ENCODE results near the gene ERO1A. TPM values are rescaled to one million over a fixed set of nuclear protein-coding genes. Genes with fewer than 3 reads are reported as not detected.
A peak's percentile ranks its signal among the peaks of the same experiment; 100 is the strongest.

The ERO1A gene
- total and polyA plus RNA-seq, 4 donors: 21.6 to 44.3 (median 31.8) TPM

GRCh38 chr14:52703225-52703624 lies 7.9 kb upstream of the ERO1A start:
- no peak overlapping the region for H3K27ac ChIP-seq (ENCODE audit: low read depth, low read length)
- no peak overlapping the region for H3K4me3 ChIP-seq (ENCODE audit: low read depth, low read length)
- no peaks in the 10 kb centered on the region for H3K9me3 ChIP-seq (ENCODE audit: control insufficient read depth, insufficient read depth, low read length)
- H3K4me1 ChIP-seq (ENCODE audit: control insufficient read depth, insufficient read depth, low read length): no peaks in the 10 kb centered on the region
- DNase-seq (ENCODE audit: low read depth in 4 of 6, low spot score in 6 of 6): no peak
- 38% methylated on average over 1 of the region's 3 CpGs for WGBS (ENCODE audit: insufficient coverage)
- no peaks in the 10 kb centered on the region for H3K27me3 ChIP-seq (ENCODE audit: control insufficient read depth, insufficient read depth, low read length)
- no peaks in the 10 kb centered on the region for H3K36me3 ChIP-seq (ENCODE audit: control insufficient read depth, insufficient read depth, low read length)

GRCh38 chr14:52701223-52701622 lies 5.9 kb upstream of the ERO1A start:
- H3K4me1 ChIP-seq (ENCODE audit: control insufficient read depth, insufficient read depth, low read length): no peaks in the 10 kb centered on the region
- H3K36me3 ChIP-seq (ENCODE audit: control insufficient read depth, insufficient read depth, low read length): no peaks in the 10 kb centered on the region
- H3K4me3 ChIP-seq (ENCODE audit: low read depth, low read length): no peak overlapping the region
- WGBS (ENCODE audit: insufficient coverage): 100% methylated on average over 2 of the region's 3 CpGs
- no peak for DNase-seq (ENCODE audit: low read depth in 4 of 6, low spot score in 6 of 6)
- H3K27ac ChIP-seq (ENCODE audit: low read depth, low read length): no peak overlapping the region
- H3K9me3 ChIP-seq (ENCODE audit: control insufficient read depth, insufficient read depth, low read length): no peaks in the 10 kb centered on the region
- H3K27me3 ChIP-seq (ENCODE audit: control insufficient read depth, insufficient read depth, low read length): no peaks in the 10 kb centered on the region

- H3K4me3 ChIP-seq (ENCODE audit: low read depth, low read length): no peak overlapping the region
- no peaks in the 10 kb centered on the region for H3K27me3 ChIP-seq (ENCODE audit: control insufficient read depth, insufficient read depth, low read length)
- no peak overlapping the region for H3K27ac ChIP-seq (ENCODE audit: low read depth, low read length)
- no peaks in the 10 kb centered on the region for H3K4me1 ChIP-seq (ENCODE audit: control insufficient read depth, insufficient read depth, low read length)
- no peak for DNase-seq (ENCODE audit: low read depth in 4 of 6, low spot score in 6 of 6)
- 33% methylated on average over 1 of the region's 2 CpGs for WGBS (ENCODE audit: insufficient coverage)
- H3K9me3 ChIP-seq (ENCODE audit: control insufficient read depth, insufficient read depth, low read length): no peaks in the 10 kb centered on the region
- H3K36me3 ChIP-seq (ENCODE audit: control insufficient read depth, insufficient read depth, low read length): no peaks in the 10 kb centered on the region
Observed at GRCh38 chr14:52700701-52701172, 5.4 kb upstream of the ERO1A start.

GRCh38 chr14:52694761-52695480 lies 437 bp downstream of the ERO1A start:
- Histone ChIP-seq H3K4me3 (ENCODE audit: low read depth, low read length) (peak overlapping the region; percentile 69), H3K4me1 (ENCODE audit: control insufficient read depth, insufficient read depth, low read length) (peaks cover 7% of the 10 kb centered on the region), H3K27ac (ENCODE audit: low read depth, low read length) (peak overlapping the region; percentile 79), H3K27me3 (ENCODE audit: control insufficient read depth, insufficient read depth, low read length) (no peaks in the 10 kb centered on the region), H3K36me3 (ENCODE audit: control insufficient read depth, insufficient read depth, low read length) (no peaks in the 10 kb centered on the region), H3K9me3 (ENCODE audit: control insufficient read depth, insufficient read depth, low read length) (no peaks in the 10 kb centered on the region)
- peak; percentile 8 to 76 (median 32) for DNase-seq (ENCODE audit: low read depth in 4 of 6, low spot score in 6 of 6)
- under 1% methylated on average over 44 of the region's 46 CpGs for WGBS (ENCODE audit: insufficient coverage)

DNA sequence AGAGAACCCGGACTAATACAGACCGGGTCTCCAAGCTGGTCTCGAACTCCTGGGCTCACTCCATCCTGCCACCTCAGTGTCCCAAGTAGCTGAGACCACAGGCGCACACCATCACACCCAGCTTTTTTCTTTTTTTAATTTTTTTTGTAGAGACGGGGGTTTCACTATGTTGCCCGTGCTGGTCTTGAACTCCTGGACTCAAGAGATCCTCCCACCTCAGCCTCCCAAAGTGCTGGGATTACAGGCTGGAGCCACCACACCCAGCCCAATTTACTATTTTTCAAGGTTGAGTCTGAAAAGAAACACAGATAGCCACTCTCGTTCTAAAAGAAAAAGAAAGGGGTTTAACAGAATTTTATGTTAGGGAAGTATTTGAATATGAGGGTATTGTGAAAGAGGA lies 1.8 kb downstream of the ERO1A start:
- 96% methylated on average over 3 of the region's 7 CpGs for WGBS (ENCODE audit: insufficient coverage)
- DNase-seq (ENCODE audit: low read depth in 4 of 6, low spot score in 6 of 6): no peak
- no peaks in the 10 kb centered on the region for H3K36me3 ChIP-seq (ENCODE audit: control insufficient read depth, insufficient read depth, low read length)
- H3K27ac ChIP-seq (ENCODE audit: low read depth, low read length): no peak overlapping the region
- no peaks in the 10 kb centered on the region for H3K27me3 ChIP-seq (ENCODE audit: control insufficient read depth, insufficient read depth, low read length)
- H3K4me1 ChIP-seq (ENCODE audit: control insufficient read depth, insufficient read depth, low read length): peaks cover 7% of the 10 kb centered on the region
- no peaks in the 10 kb centered on the region for H3K9me3 ChIP-seq (ENCODE audit: control insufficient read depth, insufficient read depth, low read length)
- H3K4me3 ChIP-seq (ENCODE audit: low read depth, low read length): no peak overlapping the region

- H3K4me3 ChIP-seq (ENCODE audit: low read depth, low read length): no peak overlapping the region
- WGBS (ENCODE audit: insufficient coverage): 58% methylated on average over 2 of the region's 3 CpGs
Observed at GRCh38 chr14:52693036-52693435, 2.3 kb downstream of the ERO1A start.

GRCh38 chr14:52692248-52692962 lies 3.0 kb downstream of the ERO1A start:
- Histone ChIP-seq H3K36me3 (ENCODE audit: control insufficient read depth, insufficient read depth, low read length) (no peaks in the 10 kb centered on the region), H3K9me3 (ENCODE audit: control insufficient read depth, insufficient read depth, low read length) (no peaks in the 10 kb centered on the region), H3K27me3 (ENCODE audit: control insufficient read depth, insufficient read depth, low read length) (no peaks in the 10 kb centered on the region), H3K4me1 (ENCODE audit: control insufficient read depth, insufficient read depth, low read length) (peaks cover 7% of the 10 kb centered on the region), H3K27ac (ENCODE audit: low read depth, low read length) (no peak overlapping the region), H3K4me3 (ENCODE audit: low read depth, low read length) (no peak overlapping the region)
- DNase-seq (ENCODE audit: low read depth in 4 of 6, low spot score in 6 of 6): no peak
- 0% methylated on average over 1 of the region's 5 CpGs for WGBS (ENCODE audit: insufficient coverage)

More at GRCh38 chr14:52693036-52693435, 2.3 kb downstream of the ERO1A start:
- no peak for DNase-seq (ENCODE audit: low read depth in 4 of 6, low spot score in 6 of 6)
- Histone ChIP-seq H3K27ac (ENCODE audit: low read depth, low read length) (no peak overlapping the region), H3K9me3 (ENCODE audit: control insufficient read depth, insufficient read depth, low read length) (no peaks in the 10 kb centered on the region), H3K27me3 (ENCODE audit: control insufficient read depth, insufficient read depth, low read length) (no peaks in the 10 kb centered on the region), H3K36me3 (ENCODE audit: control insufficient read depth, insufficient read depth, low read length) (no peaks in the 10 kb centered on the region), H3K4me1 (ENCODE audit: control insufficient read depth, insufficient read depth, low read length) (peaks cover 7% of the 10 kb centered on the region)

DNA sequence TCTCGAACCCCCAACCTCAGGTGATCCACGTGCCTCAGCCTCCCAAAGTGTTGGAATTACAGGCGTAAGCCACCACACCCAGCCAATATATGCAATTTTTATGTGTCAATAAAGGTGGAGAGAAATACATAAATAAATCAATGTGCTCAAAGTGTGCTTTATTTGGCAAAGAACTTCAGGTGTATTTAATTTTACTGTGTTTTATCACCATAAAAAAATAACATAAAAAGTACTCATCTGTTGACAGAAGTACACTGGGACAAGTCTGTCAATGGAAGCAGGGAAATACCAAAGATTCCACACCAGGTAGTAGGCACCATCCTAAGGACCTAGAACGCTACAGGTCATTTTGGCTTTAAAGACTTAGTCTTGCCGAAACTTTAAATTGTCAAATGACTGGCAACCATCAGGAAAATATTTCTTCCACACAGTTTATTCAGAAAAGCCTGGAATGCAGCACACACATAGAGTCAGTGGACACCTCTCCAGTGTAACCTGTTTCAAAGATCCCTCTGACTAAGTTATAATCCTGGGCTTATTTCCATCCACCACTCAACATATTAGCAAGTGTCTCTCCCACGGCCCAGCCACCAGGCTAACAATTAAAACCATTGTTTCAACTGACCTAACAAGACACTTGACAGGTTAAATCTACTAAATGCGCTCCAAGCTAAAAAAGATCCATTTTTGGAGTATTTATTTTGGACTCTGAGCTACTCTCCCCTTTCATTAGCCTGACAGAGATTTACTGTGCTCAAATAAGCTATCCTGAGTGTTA lies 4.2 kb downstream of the ERO1A start:
- no peak for DNase-seq (ENCODE audit: low read depth in 4 of 6, low spot score in 6 of 6)
- Histone ChIP-seq H3K4me1 (ENCODE audit: control insufficient read depth, insufficient read depth, low read length) (peaks cover 7% of the 10 kb centered on the region), H3K27me3 (ENCODE audit: control insufficient read depth, insufficient read depth, low read length) (no peaks in the 10 kb centered on the region), H3K9me3 (ENCODE audit: control insufficient read depth, insufficient read depth, low read length) (no peaks in the 10 kb centered on the region), H3K27ac (ENCODE audit: low read depth, low read length) (no peak overlapping the region), H3K36me3 (ENCODE audit: control insufficient read depth, insufficient read depth, low read length) (no peaks in the 10 kb centered on the region), H3K4me3 (ENCODE audit: low read depth, low read length) (no peak overlapping the region)
- WGBS (ENCODE audit: insufficient coverage): 87% methylated on average over 3 of the region's 7 CpGs

DNA sequence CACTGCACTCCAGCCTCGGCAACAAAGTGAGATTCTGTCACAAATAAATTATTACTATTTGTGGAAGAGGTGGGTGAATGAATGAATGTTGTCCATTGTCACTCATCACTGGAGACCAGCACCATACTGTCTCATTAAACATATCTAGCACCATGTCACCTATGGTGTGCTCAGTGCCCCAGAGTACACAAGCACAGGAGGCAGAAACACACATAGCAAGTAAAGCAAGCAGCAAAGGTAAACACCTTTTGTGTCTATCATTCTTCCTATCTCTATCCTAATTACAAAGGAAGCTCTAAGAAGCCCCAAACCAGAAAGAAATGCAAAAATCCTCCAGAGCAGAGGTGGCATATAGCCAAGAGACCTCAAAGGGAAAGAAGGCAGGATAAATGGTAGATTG lies 9.2 kb downstream of the ERO1A start:
- H3K27ac ChIP-seq (ENCODE audit: low read depth, low read length): no peak overlapping the region
- H3K4me3 ChIP-seq (ENCODE audit: low read depth, low read length): no peak overlapping the region
- no peaks in the 10 kb centered on the region for H3K9me3 ChIP-seq (ENCODE audit: control insufficient read depth, insufficient read depth, low read length)
- no peak for DNase-seq (ENCODE audit: low read depth in 4 of 6, low spot score in 6 of 6)
- peaks cover 2% of the 10 kb centered on the region for H3K36me3 ChIP-seq (ENCODE audit: control insufficient read depth, insufficient read depth, low read length)
- H3K27me3 ChIP-seq (ENCODE audit: control insufficient read depth, insufficient read depth, low read length): no peaks in the 10 kb centered on the region
- no CpG with 5 or more reads among the region's 1 CpG for WGBS (ENCODE audit: insufficient coverage)
- H3K4me1 ChIP-seq (ENCODE audit: control insufficient read depth, insufficient read depth, low read length): no peaks in the 10 kb centered on the region
